ENCODE data around the gene MAP2K5.

MAP2K5 gene

DNA sequence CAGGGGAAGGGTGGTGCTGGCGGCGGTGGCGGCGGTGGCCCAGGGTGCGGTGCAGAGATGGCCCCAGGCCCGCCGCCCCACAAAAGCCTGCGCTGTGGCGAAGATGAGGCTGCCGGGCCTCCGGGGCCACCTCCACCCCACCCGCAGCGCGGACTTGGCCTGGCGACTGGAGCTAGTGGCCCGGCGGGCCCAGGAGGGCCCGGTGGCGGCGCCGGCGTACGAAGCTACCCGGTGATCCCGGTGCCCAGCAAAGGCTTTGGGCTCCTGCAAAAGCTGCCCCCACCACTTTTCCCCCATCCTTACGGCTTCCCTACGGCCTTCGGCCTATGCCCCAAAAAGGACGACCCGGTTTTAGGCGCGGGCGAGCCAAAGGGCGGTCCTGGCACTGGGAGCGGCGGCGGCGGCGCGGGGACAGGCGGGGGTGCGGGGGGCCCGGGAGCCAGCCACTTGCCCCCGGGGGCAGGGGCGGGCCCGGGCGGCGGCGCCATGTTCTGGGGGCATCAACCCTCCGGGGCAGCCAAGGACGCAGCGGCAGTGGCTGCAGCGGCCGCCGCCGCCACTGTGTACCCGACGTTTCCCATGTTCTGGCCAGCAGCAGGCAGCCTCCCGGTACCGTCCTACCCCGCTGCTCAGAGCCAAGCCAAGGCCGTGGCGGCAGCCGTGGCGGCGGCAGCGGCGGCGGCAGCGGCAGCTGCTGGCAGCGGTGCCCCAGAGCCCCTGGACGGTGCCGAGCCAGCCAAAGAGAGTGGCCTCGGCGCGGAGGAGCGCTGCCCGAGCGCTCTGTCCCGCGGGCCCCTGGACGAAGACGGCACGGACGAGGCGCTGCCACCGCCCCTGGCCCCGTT is 284.4 kb downstream of the MAP2K5 start:
- POLR2A ChIA-PET, result no interaction called here
- Histone ChIP-seq H3K36me3 (ENCODE audit: control insufficient read depth in 2 of 2, insufficient read depth in 1 of 2, low read length in 2 of 2) (no peaks in the 10 kb centered on the region), H3K27ac (ENCODE audit: extremely low read depth, low read depth, low read length) (no peak overlapping the region), H3K9me3 (ENCODE audit: control insufficient read depth, insufficient read depth, low read depth, low read length) (no peaks in the 10 kb centered on the region), H3K4me1 (ENCODE audit: control insufficient read depth, insufficient read depth, low read length) (peaks cover 7% of the 10 kb centered on the region), H3K4me3 (ENCODE audit: low read depth, low read length) (no peak overlapping the region)
- CTCF ChIA-PET, result interaction anchor here (0.9 kb wide), 1 partner anchor 394 kb away, joined by 4 read pairs; no protein-coding TSS in a partner anchor
- TF ChIP-seq ZNF423 (tag by site-specific recombination; IDR thresholded peaks at IDR 0.05), result no peak
- no peak for TF ChIP-seq ZNF223 (tag by site-specific recombination; IDR thresholded peaks at IDR 0.05)
- TF ChIP-seq, protein P1, sequence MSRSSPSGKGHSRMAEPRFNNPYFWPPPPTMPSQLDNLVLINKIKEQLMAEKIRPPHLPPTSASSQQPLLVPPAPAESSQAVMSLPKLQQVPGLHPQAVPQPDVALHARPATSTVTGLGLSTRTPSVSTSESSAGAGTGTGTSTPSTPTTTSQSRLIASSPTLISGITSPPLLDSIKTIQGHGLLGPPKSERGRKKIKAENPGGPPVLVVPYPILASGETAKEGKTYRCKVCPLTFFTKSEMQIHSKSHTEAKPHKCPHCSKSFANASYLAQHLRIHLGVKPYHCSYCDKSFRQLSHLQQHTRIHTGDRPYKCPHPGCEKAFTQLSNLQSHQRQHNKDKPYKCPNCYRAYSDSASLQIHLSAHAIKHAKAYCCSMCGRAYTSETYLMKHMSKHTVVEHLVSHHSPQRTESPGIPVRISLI (tag by site-specific recombination; IDR thresholded peaks at IDR 0.05), result no peak
- no peak for TF ChIP-seq GLI2 (tag by site-specific recombination; IDR thresholded peaks at IDR 0.05; ENCODE audit: borderline replicate concordance, low read depth)
- TF ChIP-seq TRIM28 (IDR thresholded peaks at IDR 0.05; ENCODE audit: borderline replicate concordance, low read length), result no peak

GRCh38 chr15:67827562-67828277 is 285.2 kb downstream of the MAP2K5 start:
- Histone ChIP-seq H3K36me3 (ENCODE audit: control insufficient read depth in 2 of 2, insufficient read depth in 1 of 2, low read length in 2 of 2) (no peaks in the 10 kb centered on the region), H3K27ac (ENCODE audit: extremely low read depth, low read depth, low read length) (no peak overlapping the region), H3K4me1 (ENCODE audit: control insufficient read depth, insufficient read depth, low read length) (peaks cover 7% of the 10 kb centered on the region), H3K4me3 (ENCODE audit: low read depth, low read length) (no peak overlapping the region), H3K9me3 (ENCODE audit: control insufficient read depth, insufficient read depth, low read depth, low read length) (no peaks in the 10 kb centered on the region)
- POLR2A ChIA-PET, result no interaction called here
- TF ChIP-seq ZNF202 (tag by site-specific recombination; IDR thresholded peaks at IDR 0.05; ENCODE audit: borderline replicate concordance), result no peak
- CTCF ChIA-PET, result interaction anchor here (0.7 to 0.9 kb wide), 3 partner anchors 285 to 431 kb away, joined by 4 read pairs; partner anchors contain the start of gene MAP2K5

DNA sequence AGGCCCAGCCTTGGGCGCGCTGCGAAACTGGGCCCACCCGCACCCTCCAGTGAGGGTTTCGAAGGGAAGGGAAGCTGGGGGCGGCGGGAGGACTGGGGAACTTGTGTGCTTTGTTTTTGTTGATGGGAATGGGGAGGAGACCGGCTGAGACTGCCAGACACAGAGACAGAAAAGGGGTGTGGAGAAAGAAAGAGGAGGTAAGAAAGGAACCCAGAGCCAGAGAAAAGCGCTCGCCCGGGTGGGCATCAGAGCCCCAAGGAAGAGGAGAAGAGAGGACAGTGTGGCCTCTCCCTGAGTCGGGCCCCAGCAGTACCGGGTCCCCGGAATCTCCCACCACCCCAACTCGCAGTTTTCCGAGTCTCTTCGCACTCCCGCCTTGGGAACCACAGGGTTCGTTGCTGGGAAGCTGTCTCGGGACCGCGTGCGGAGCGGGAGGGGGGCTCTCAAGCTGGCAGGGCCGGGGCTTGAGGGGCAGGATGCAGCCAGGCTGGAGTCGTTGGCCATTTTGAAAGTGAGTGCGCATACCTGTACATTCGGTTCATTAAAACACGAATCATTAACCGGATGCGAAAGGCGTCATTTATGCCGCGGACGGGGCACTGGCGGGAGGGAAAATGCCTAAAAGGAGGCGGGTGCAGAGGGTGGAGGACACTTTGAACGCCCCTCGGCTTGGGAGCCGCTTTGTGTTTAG is 285.9 kb downstream of the MAP2K5 start:
- ChIA-PET CTCF (interaction anchor here (0.7 kb wide), 2 partner anchors 286 to 432 kb away, joined by 4 read pairs; partner anchors contain the start of gene MAP2K5), POLR2A (no interaction called here)
- Histone ChIP-seq H3K9me3 (ENCODE audit: control insufficient read depth, insufficient read depth, low read depth, low read length) (no peaks in the 10 kb centered on the region), H3K36me3 (ENCODE audit: control insufficient read depth in 2 of 2, insufficient read depth in 1 of 2, low read length in 2 of 2) (no peaks in the 10 kb centered on the region), H3K4me1 (ENCODE audit: control insufficient read depth, insufficient read depth, low read length) (peaks cover 7% of the 10 kb centered on the region), H3K27ac (ENCODE audit: extremely low read depth, low read depth, low read length) (no peak overlapping the region), H3K4me3 (ENCODE audit: low read depth, low read length) (no peak overlapping the region)
- TF ChIP-seq ZNF792 (tag by site-specific recombination; IDR thresholded peaks at IDR 0.05) (no peak), ZBTB17 (tag by site-specific recombination; IDR thresholded peaks at IDR 0.05) (no peak), ZNF639 (tag by site-specific recombination; IDR thresholded peaks at IDR 0.05) (no peak), ZNF658 (tag by site-specific recombination; IDR thresholded peaks at IDR 0.05) (no peak), ZNF558 (tag by site-specific recombination; IDR thresholded peaks at IDR 0.05) (no peak), ZBTB7A (tag by site-specific recombination; IDR thresholded peaks at IDR 0.05; ENCODE audit: low read depth) (no peak)
